GM18867 (cell line): ENCODE results near the gene LRRC55.
"Not testable (repeated sequence)": the region's sequence is repeated elsewhere in the genome, so short reads cannot be mapped to it uniquely, and the experiment has no call there.

ENCODE experiments used
- ATAC-seq: cut with Tn5 transposase; IDR thresholded peaks from one replicate; pipeline ENCODE4 v1.9.1; 2021; ENCODE audit warnings: mild to moderate bottlenecking, moderate library complexity; ENCODE audit not compliant: unreplicated experiment

Gene LRRC55

GRCh38 chr11:57161351-57161750 lies 20.4 kb upstream of the LRRC55 start:
- no peak for ATAC-seq

- ATAC-seq: no peak
Observed at GRCh38 chr11:57162179-57162898, 19.4 kb upstream of the LRRC55 start.

GRCh38 chr11:57163160-57163868 lies 18.4 kb upstream of the LRRC55 start:
- ATAC-seq: no peak

- no peak for ATAC-seq
Observed at GRCh38 chr11:57164317-57164716, 17.4 kb upstream of the LRRC55 start.

GRCh38 chr11:57167125-57167846 lies 14.5 kb upstream of the LRRC55 start:
- ATAC-seq: no peak

GRCh38 chr11:57169732-57170313 lies 11.9 kb upstream of the LRRC55 start:
- ATAC-seq: not testable (repeated sequence)

- no peak for ATAC-seq
Observed at GRCh38 chr11:57172031-57172430, 9.7 kb upstream of the LRRC55 start.

GRCh38 chr11:57174656-57175055 lies 7.1 kb upstream of the LRRC55 start:
- no peak for ATAC-seq

GRCh38 chr11:57175478-57175877 lies 6.3 kb upstream of the LRRC55 start:
- no peak for ATAC-seq

- ATAC-seq: no peak
Observed at GRCh38 chr11:57178334-57178733, 3.4 kb upstream of the LRRC55 start.

GRCh38 chr11:57179681-57180080 lies 2.1 kb upstream of the LRRC55 start:
- ATAC-seq: no peak

GRCh38 chr11:57180081-57180561 lies 1.6 kb upstream of the LRRC55 start:
- ATAC-seq: no peak

- ATAC-seq: no peak
Observed at GRCh38 chr11:57180964-57181363, 789 bp upstream of the LRRC55 start.

- no peak for ATAC-seq
Observed at GRCh38 chr11:57182896-57183295, 1.1 kb downstream of the LRRC55 start.

GRCh38 chr11:57190548-57190947 lies 8.8 kb downstream of the LRRC55 start:
- ATAC-seq: no peak

GRCh38 chr11:57191311-57192219 lies 9.8 kb downstream of the LRRC55 start:
- ATAC-seq: no peak

- no peak for ATAC-seq
Observed at GRCh38 chr11:57192316-57192715, 10.6 kb downstream of the LRRC55 start.

GRCh38 chr11:57196596-57196995 lies 14.8 kb downstream of the LRRC55 start:
- ATAC-seq: no peak

- no peak for ATAC-seq
Observed at GRCh38 chr11:57197762-57198161, 16.0 kb downstream of the LRRC55 start.

- ATAC-seq: no peak
Observed at GRCh38 chr11:57199330-57199729, 17.6 kb downstream of the LRRC55 start.
